GM18508 (cell line): ENCODE results near the gene HIVEP1.

ENCODE experiments used
- ATAC-seq: cut with Tn5 transposase; IDR thresholded peaks from one replicate; pipeline ENCODE4 v1.9.1; 2021; ENCODE audit warnings: moderate number of reproducible peaks; ENCODE audit not compliant: insufficient read depth, unreplicated experiment

HIVEP1 gene

GRCh38 chr6:12110523-12111362 is 98.6 kb downstream of the HIVEP1 start:
- no peak for ATAC-seq

GRCh38 chr6:12111363-12111670 is 99.2 kb downstream of the HIVEP1 start:
- no peak for ATAC-seq

GRCh38 chr6:12112540-12113189 is 100.6 kb downstream of the HIVEP1 start:
- no peak for ATAC-seq

- no peak for ATAC-seq
These were observed 101.1 kb downstream of the HIVEP1 start for GRCh38 chr6:12113190-12113577.

- ATAC-seq = peak; percentile 28
These were observed 102.0 kb downstream of the HIVEP1 start for GRCh38 chr6:12114055-12114503.

GRCh38 chr6:12115001-12115400 is 102.9 kb downstream of the HIVEP1 start:
- ATAC-seq = no peak

GRCh38 chr6:12115492-12115891 is 103.4 kb downstream of the HIVEP1 start:
- ATAC-seq = no peak

GRCh38 chr6:12116264-12116800 is 104.2 kb downstream of the HIVEP1 start:
- no peak for ATAC-seq

- ATAC-seq = no peak
These were observed 104.9 kb downstream of the HIVEP1 start for GRCh38 chr6:12116978-12117377.

- ATAC-seq = no peak
These were observed 106.5 kb downstream of the HIVEP1 start for GRCh38 chr6:12118607-12119006.

- ATAC-seq = peak; percentile 51
These were observed 107.0 kb downstream of the HIVEP1 start for GRCh38 chr6:12119085-12119588.

- ATAC-seq = no peak
These were observed 113.3 kb downstream of the HIVEP1 start for GRCh38 chr6:12125396-12125795.

GRCh38 chr6:12126051-12126450 is 113.9 kb downstream of the HIVEP1 start:
- ATAC-seq = no peak

- ATAC-seq = no peak
These were observed 117.4 kb downstream of the HIVEP1 start for GRCh38 chr6:12129523-12129922.

GRCh38 chr6:12132351-12133222 is 120.5 kb downstream of the HIVEP1 start:
- ATAC-seq = no peak

- ATAC-seq = no peak
These were observed 122.5 kb downstream of the HIVEP1 start for GRCh38 chr6:12134581-12134980.

GRCh38 chr6:12134991-12135390 is 122.9 kb downstream of the HIVEP1 start:
- no peak for ATAC-seq

- ATAC-seq = no peak
These were observed 124.8 kb downstream of the HIVEP1 start for GRCh38 chr6:12136905-12137304.

- ATAC-seq = no peak
These were observed 125.4 kb downstream of the HIVEP1 start for GRCh38 chr6:12137480-12137879.

- no peak for ATAC-seq
These were observed 126.3 kb downstream of the HIVEP1 start for GRCh38 chr6:12138381-12138780.
